Activated T-cell treated with anti-CD3 and anti-CD28 coated beads, Interleukin-2, amount 50 U/mL, for 72 hours (primary cell): ENCODE results near the gene IFT43. TPM values are rescaled to one million over a fixed set of nuclear protein-coding genes. Genes with fewer than 3 reads are reported as not detected.
A peak's percentile ranks its signal among the peaks of the same experiment; 100 is the strongest.

Experiments used
- ATAC-seq, 2 donors: fragments of 150-1000 bp; cut with Tn5 transposase; replicated peaks in 1 of 2; 2 replicates each; pipeline ENCODE4 v1.10.0; 2021; ENCODE audit warnings: moderate library complexity in 2 of 2, mild to moderate bottlenecking in 1 of 2
- DNase-seq, 2 donors: peaks; one replicate each; pipeline ENCODE4 v3.0.0; 2021 to 2022; ENCODE audit warnings: mixed read lengths in 1 of 2
- H3K27ac Mint-ChIP-seq: one replicate; pipeline ENCODE4 v1.8.0; 2022; ENCODE audit warnings: mild to moderate bottlenecking, moderate library complexity, mixed read lengths
- H3K27me3 Mint-ChIP-seq: one replicate; pipeline ENCODE4 v1.8.0; 2022; ENCODE audit warnings: low read depth, mixed read lengths
- H3K36me3 Mint-ChIP-seq, 2 donors: one replicate each; pipeline ENCODE4 v1.8.0; 2022; ENCODE audit warnings: mixed read lengths in 2 of 2, mild to moderate bottlenecking in 1 of 2; ENCODE audit not compliant: insufficient read depth in 2 of 2
- H3K4me1 Mint-ChIP-seq: one replicate; pipeline ENCODE4 v1.8.0; 2022; ENCODE audit warnings: low read depth, mixed read lengths
- H3K4me3 Mint-ChIP-seq, 2 donors: one replicate each; pipeline ENCODE4 v1.8.0; 2022; ENCODE audit warnings: mild to moderate bottlenecking in 2 of 2, mixed read lengths in 2 of 2, moderate library complexity in 2 of 2
- H3K9me3 Mint-ChIP-seq, 2 donors: one replicate each; pipeline ENCODE4 v1.8.0; 2022; ENCODE audit warnings: mixed read lengths in 2 of 2
- total RNA-seq, 2 donors: library from RNA; stranded (reverse); gene quantifications; one replicate each; pipeline ENCODE4 v1.2.3, GENCODE V29; 2022

Gene IFT43
- 10 to 100 TPM; 10.4 to 12.2 TPM for total RNA-seq

DNA sequence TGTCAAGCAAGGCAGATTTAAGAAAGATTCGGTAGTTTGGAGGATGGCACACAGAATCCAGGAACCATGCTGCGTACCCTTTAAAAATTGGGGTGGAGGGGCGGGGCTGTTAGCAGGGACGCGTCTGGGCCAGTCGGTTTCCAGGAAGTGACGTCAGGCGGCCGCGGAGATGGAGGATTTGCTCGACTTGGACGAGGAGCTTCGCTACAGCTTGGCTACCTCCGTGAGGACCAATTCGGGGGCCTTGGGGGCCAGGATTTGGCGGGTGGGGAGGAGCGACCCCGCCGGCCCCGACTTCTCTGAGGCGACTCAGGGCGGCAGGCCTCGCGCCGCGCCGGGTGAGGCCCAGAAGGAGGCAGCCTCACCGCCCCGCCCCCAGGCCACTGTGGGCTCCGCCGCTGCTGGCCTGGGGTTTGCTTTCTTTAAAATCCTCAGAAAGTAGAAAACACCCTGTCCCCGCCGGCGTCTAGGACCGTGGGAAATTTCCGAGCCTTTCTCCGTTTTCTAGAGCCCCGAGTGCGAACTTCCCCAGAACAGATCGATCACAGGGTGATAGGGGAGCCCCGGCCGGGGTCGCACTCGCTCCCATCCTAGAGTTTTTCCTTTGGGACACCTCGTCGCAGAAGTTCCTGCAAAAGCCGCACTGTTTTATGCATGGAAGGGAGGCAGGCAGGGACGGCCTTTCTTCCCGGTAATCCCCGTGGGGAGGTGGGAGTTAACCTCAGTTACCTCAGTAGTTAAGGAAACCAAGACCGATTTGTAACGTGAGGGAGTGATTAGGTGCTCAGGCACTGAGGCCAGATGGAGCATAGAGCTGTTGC, at the start of gene IFT43:
Gene IFT43 (plus strand): TSS at position 146 of the 821 bp plus-strand sequence. CDS start 24 bp downstream, at position 170.
- H3K4me3 Mint-ChIP-seq = peak within 1 kb of the TSS; percentile 88 to 92
- DNase-seq (peak; percentile 90 to 93), ATAC-seq (peak; percentile 70 to 73)
- H3K27ac Mint-ChIP-seq = peak within 1 kb of the TSS; percentile 38
- H3K36me3 Mint-ChIP-seq = no peaks in the 10 kb centered on the region
- peaks cover 29% of the 10 kb centered on the region for H3K4me1 Mint-ChIP-seq
- no peaks in the 10 kb centered on the region for H3K9me3 Mint-ChIP-seq
- no peaks in the 10 kb centered on the region for H3K27me3 Mint-ChIP-seq

DNA sequence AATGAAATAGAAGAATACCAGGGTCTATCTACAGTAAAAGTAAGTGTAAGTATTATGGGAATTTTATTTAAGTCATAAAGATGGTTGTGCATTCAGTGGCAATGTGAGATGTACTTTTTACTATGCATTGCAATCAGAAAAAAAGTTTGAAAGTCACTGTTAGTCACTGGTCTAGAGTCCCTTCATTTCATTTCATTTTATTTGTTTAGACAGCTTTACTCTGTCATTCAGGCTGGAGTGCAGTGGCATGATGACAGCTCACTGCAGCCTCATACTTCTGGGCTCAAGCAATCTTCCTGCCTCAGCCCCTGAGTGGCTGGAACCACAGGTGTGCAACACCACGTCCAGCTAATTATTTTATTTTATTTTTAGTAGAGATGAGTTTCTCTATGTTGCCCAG, 46.4 kb upstream of the IFT43 start:
- H3K36me3 Mint-ChIP-seq = peaks cover 0 to 1% of the 10 kb centered on the region in 2 donors
- ATAC-seq (no peak), DNase-seq (no peak)
- no peak overlapping the region for H3K27ac Mint-ChIP-seq
- H3K9me3 Mint-ChIP-seq = no peaks in the 10 kb centered on the region
- H3K4me3 Mint-ChIP-seq = no peak overlapping the region
- no peaks in the 10 kb centered on the region for H3K4me1 Mint-ChIP-seq
- H3K27me3 Mint-ChIP-seq = no peaks in the 10 kb centered on the region

- H3K9me3 Mint-ChIP-seq = no peaks in the 10 kb centered on the region
- H3K27me3 Mint-ChIP-seq = no peaks in the 10 kb centered on the region
- no peak overlapping the region for H3K4me3 Mint-ChIP-seq
- DNase-seq = no peak
- peaks cover 0 to 1% of the 10 kb centered on the region in 2 donors for H3K36me3 Mint-ChIP-seq
- no peak overlapping the region for H3K27ac Mint-ChIP-seq
- no peaks in the 10 kb centered on the region for H3K4me1 Mint-ChIP-seq
- no peak for ATAC-seq
Observed at GRCh38 chr14:75941030-75941429, 44.5 kb upstream of the IFT43 start.

DNA sequence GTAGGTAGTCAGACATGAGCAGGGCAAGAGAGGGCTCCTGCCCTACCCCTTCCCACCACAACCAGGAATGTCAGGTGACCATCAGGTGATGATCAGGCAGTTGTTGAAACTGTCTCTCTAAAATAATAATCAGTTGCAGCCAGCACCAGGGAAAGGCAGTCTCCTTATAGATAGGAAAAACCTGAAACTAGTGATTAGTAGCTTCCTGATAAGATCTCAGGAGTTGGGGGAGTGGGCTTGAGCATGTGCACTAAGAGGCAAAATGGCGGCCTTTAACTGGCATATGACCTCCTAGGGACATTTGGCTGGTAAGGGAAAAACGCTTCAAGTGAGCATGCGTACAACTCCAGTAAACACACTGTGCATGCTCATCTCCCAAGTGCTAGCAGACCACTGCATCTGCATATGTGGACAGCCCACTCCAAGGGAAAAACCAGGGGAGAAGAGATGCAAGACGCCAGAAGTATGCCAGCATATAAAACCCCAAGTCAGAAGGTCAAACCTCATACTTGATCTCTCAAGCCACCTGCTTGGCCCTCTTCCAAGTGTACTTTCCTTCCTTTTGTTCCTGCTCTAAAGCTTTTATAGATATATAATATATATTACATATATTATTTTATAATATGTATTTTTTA, 40.8 kb upstream of the IFT43 start:
- no peaks in the 10 kb centered on the region for H3K4me1 Mint-ChIP-seq
- no peak overlapping the region for H3K27ac Mint-ChIP-seq
- no peaks in the 10 kb centered on the region for H3K9me3 Mint-ChIP-seq
- DNase-seq (no peak), ATAC-seq (no peak)
- H3K36me3 Mint-ChIP-seq = no peaks in the 10 kb centered on the region
- H3K27me3 Mint-ChIP-seq = no peaks in the 10 kb centered on the region
- H3K4me3 Mint-ChIP-seq = no peak overlapping the region

DNA sequence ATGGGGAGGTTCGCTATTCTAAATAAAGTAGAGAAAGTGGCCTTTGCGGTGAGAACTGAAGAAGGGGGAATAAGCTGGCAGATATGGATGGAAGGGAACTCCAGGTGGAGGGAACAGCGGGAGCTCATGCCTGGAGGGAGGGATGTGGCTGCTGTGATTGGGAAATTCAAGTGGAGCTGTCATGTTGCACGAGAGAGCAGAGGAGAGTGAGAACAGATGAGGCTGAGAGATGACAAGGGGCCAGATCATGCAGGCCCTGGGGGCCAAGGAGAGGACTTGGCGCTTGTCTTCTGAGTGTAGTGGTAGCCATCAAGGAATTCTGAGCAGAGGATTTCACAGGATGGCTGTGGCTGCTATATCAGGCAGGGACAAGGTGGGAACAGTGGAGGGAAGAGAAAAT, 38.8 kb upstream of the IFT43 start:
- Mint-ChIP-seq H3K36me3 (no peaks in the 10 kb centered on the region), H3K4me1 (no peaks in the 10 kb centered on the region), H3K4me3 (no peak overlapping the region), H3K27ac (no peak overlapping the region), H3K27me3 (no peaks in the 10 kb centered on the region), H3K9me3 (no peaks in the 10 kb centered on the region)
- DNase-seq = no peak
- no peak for ATAC-seq

DNA sequence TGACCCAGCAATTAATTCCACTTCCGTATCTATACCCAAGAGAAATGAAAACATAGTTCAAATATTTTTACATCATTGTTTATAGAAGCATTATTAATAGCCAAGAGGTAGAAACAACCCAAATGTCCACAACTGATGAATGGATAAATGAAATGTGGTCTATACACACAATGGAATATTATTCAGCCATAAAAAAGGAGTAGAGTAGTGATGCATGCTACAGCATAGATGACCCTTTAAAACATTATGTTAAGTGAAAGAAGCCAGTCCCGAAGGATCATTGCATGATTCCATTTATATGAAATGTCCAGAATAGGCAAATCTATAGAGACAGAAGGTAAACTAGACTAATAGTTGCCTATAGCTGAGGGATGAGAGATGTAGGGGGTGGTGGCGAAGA, 33.1 kb upstream of the IFT43 start:
- Mint-ChIP-seq H3K4me3 (no peak overlapping the region), H3K27me3 (no peaks in the 10 kb centered on the region), H3K27ac (no peak overlapping the region), H3K36me3 (no peaks in the 10 kb centered on the region), H3K4me1 (no peaks in the 10 kb centered on the region), H3K9me3 (peaks cover 0 to 2% of the 10 kb centered on the region in 2 donors)
- DNase-seq = no peak
- no peak for ATAC-seq

DNA sequence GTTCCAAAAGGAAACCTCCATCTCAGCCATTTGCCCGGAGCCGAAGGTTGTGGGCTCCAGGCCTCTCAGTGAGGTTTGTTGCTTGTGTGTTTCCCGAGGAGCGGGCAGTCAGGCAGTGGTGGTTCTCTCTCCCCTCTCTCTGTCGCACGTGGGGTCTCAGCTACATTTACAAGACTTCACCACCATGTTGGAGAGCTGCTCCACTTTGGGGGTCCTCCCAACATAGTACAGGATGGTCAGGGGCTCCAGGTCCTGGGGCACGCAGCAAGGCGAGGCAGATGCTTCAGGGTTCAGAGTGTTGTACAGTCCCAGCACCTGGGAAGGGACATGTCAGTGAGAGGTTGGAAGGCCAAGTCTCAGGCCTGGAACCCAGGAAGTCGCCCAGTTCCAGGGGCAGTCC, 26.5 kb upstream of the IFT43 start:
- Mint-ChIP-seq H3K36me3 (no peaks in the 10 kb centered on the region), H3K27ac (no peak overlapping the region), H3K9me3 (no peaks in the 10 kb centered on the region), H3K27me3 (no peaks in the 10 kb centered on the region), H3K4me1 (no peaks in the 10 kb centered on the region), H3K4me3 (no peak overlapping the region)
- ATAC-seq (no peak), DNase-seq (no peak)

DNA sequence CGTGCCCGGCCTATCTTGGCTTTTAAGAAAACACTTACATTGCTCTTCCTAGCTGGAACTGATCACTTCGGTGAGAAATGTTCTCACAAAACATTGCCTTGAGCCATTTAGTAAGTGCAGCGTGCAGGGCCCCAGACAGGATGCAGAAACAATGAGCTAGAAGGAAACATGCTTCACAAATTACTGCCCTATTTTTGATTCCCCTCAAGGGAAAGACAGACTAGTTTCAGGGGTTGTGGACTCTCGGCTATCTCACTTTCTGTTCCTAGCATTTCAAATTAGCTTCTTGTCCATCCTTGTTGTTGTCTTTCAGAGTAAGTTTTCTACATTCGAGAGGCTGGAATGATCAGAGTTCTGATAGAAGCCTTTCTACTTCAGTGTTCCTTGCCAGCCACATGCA, 25.3 kb upstream of the IFT43 start:
- Mint-ChIP-seq H3K27me3 (no peaks in the 10 kb centered on the region), H3K27ac (no peak overlapping the region), H3K9me3 (no peaks in the 10 kb centered on the region), H3K36me3 (no peaks in the 10 kb centered on the region), H3K4me1 (no peaks in the 10 kb centered on the region), H3K4me3 (no peak overlapping the region)
- ATAC-seq (no peak), DNase-seq (no peak)

DNA sequence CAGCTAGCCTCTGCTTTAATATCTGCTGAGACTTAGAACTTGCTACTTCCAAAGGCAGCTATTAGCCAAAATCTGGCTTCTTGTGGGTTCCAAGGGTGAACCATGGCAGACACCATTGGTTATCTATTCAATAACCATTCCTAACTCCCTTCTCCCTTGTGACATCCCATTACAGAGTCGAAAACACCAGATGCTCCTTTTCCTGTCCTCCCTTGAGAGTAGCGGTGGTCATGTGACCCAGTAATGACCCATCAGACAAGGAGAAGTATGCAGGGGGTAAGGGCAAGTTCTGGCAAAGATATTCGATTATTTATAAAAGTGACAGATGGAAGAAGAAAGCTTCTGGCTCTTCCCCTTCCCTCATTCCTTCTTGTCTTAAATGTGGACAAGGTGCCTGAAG, 23.9 kb upstream of the IFT43 start:
- no peak overlapping the region for H3K4me3 Mint-ChIP-seq
- H3K36me3 Mint-ChIP-seq = peaks cover 0 to 3% of the 10 kb centered on the region in 2 donors
- DNase-seq = no peak
- H3K9me3 Mint-ChIP-seq = no peaks in the 10 kb centered on the region
- H3K27me3 Mint-ChIP-seq = no peaks in the 10 kb centered on the region
- no peak for ATAC-seq
- no peaks in the 10 kb centered on the region for H3K4me1 Mint-ChIP-seq
- H3K27ac Mint-ChIP-seq = no peak overlapping the region

- Mint-ChIP-seq H3K4me3 (no peak overlapping the region), H3K4me1 (no peaks in the 10 kb centered on the region), H3K9me3 (no peaks in the 10 kb centered on the region), H3K27ac (no peak overlapping the region), H3K36me3 (peaks cover 0 to 3% of the 10 kb centered on the region in 2 donors), H3K27me3 (no peaks in the 10 kb centered on the region)
- DNase-seq (no peak), ATAC-seq (no peak)
Observed at GRCh38 chr14:75967866-75968265, 17.7 kb upstream of the IFT43 start.

- Mint-ChIP-seq H3K36me3 (peaks cover 0 to 3% of the 10 kb centered on the region in 2 donors), H3K27ac (no peak overlapping the region), H3K4me3 (no peak overlapping the region), H3K4me1 (no peaks in the 10 kb centered on the region), H3K9me3 (no peaks in the 10 kb centered on the region), H3K27me3 (no peaks in the 10 kb centered on the region)
- DNase-seq (no peak), ATAC-seq (no peak)
Observed at GRCh38 chr14:75968456-75968855, 17.1 kb upstream of the IFT43 start.

GRCh38 chr14:75969126-75969525, 16.4 kb upstream of the IFT43 start:
- Mint-ChIP-seq H3K27me3 (no peaks in the 10 kb centered on the region), H3K4me3 (no peak overlapping the region), H3K36me3 (peaks cover 0 to 3% of the 10 kb centered on the region in 2 donors), H3K27ac (no peak overlapping the region), H3K9me3 (no peaks in the 10 kb centered on the region), H3K4me1 (no peaks in the 10 kb centered on the region)
- ATAC-seq = no peak
- DNase-seq = no peak

DNA sequence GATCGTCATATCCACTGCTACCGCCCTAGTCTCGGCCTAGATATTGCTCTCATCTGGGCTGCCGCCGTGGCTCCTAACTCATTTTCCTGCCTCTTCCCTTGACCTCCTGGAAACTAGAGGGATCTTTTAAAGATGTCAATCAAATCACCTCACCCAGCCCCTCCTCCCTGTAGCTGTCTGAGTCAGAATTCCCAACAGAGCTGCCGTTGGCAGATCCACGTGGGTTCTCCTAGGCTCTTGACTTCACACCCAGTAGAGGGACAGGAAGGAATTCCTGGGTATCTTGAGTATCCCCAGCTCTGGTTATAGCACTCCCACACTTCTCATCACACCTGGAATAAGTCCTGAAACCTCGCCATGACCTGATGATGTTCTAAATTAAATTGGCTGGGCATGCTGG, 15.7 kb upstream of the IFT43 start:
- Mint-ChIP-seq H3K36me3 (peaks cover 0 to 3% of the 10 kb centered on the region in 2 donors), H3K27me3 (no peaks in the 10 kb centered on the region), H3K4me1 (no peaks in the 10 kb centered on the region), H3K9me3 (no peaks in the 10 kb centered on the region), H3K4me3 (no peak overlapping the region), H3K27ac (no peak overlapping the region)
- DNase-seq (no peak), ATAC-seq (no peak)
